ENCODE measurements around the gene REPS2. TPM values are rescaled to one million over a fixed set of nuclear protein-coding genes. Genes with fewer than 3 reads are reported as not detected.

REPS2 gene
- polyA plus RNA-seq, 6 donors from 2014 or later, result 1.2 to 3.2 (median 2.2) TPM; not detected in 1

- Mint-ChIP-seq H3K36me3 (no peaks in the 10 kb centered on the region), H3K27me3 (no peaks in the 10 kb centered on the region), H3K27ac (peak overlapping the region in 1 of 6 donors; percentile 2), H3K9me3 (peaks cover 0 to 5% (median 2%) of the 10 kb centered on the region in 7 donors), H3K4me1 (peaks cover 0 to 17% (median 1%) of the 10 kb centered on the region in 3 donors), H3K4me3 (no peak overlapping the region)
- ATAC-seq (ENCODE audit: low read depth in 2 of 2) (no peak), DNase-seq (no peak)
These were observed 25.2 kb downstream of the REPS2 start for GRCh38 chrX:16971694-16972093.

DNA sequence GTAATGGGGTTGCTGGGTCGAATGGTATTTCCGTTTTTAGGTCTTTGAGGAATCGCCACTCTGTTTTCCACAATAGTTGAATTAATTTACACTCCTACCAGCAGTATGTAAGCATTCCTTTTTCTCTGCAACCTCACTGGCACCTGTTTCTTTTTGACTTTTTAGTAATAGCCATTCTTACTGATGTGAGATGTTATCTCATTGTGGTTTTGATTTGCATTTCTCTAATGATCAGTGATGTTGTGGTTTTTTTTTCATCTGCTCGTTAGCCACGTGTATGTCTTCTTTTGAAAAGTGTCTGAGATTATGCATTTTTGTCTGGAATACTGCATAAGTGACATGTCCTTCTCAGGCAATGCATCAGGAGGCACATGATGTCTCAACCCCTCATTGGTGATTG lies 28.8 kb downstream of the REPS2 start:
- Mint-ChIP-seq H3K9me3 (peaks cover 0 to 5% (median 2%) of the 10 kb centered on the region in 7 donors), H3K4me3 (no peak overlapping the region), H3K27me3 (no peaks in the 10 kb centered on the region), H3K4me1 (peaks cover 0 to 17% (median 5%) of the 10 kb centered on the region in 3 donors), H3K36me3 (no peaks in the 10 kb centered on the region), H3K27ac (no peak overlapping the region)
- DNase-seq, result no peak
- ATAC-seq (ENCODE audit: low read depth in 2 of 2), result no peak

DNA sequence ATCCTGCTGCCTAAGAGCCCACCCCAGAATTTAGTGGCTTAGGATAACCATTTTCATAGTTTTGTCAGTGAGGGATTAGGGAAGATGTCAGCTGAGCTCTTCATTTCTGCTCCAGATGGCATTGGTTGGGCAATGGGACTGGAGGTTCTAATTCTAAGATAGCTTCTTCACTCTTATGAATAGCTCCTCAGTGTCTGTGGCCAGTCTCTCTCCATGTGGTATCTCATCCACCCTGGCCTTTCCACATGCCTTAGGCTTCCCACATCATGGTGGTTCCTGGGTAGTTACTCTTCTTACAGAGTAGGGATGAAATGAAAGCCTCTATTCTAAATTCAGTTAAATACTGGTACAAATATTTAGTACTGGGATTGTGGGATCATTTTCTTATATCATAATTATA lies 31.3 kb downstream of the REPS2 start:
- Mint-ChIP-seq H3K9me3 (peaks cover 0 to 7% (median 4%) of the 10 kb centered on the region in 7 donors), H3K4me1 (peaks cover 0 to 5% (median 3%) of the 10 kb centered on the region in 3 donors), H3K27me3 (no peaks in the 10 kb centered on the region), H3K36me3 (no peaks in the 10 kb centered on the region), H3K27ac (no peak overlapping the region), H3K4me3 (no peak overlapping the region)
- ATAC-seq (ENCODE audit: low read depth in 2 of 2), result no peak
- no peak for DNase-seq

DNA sequence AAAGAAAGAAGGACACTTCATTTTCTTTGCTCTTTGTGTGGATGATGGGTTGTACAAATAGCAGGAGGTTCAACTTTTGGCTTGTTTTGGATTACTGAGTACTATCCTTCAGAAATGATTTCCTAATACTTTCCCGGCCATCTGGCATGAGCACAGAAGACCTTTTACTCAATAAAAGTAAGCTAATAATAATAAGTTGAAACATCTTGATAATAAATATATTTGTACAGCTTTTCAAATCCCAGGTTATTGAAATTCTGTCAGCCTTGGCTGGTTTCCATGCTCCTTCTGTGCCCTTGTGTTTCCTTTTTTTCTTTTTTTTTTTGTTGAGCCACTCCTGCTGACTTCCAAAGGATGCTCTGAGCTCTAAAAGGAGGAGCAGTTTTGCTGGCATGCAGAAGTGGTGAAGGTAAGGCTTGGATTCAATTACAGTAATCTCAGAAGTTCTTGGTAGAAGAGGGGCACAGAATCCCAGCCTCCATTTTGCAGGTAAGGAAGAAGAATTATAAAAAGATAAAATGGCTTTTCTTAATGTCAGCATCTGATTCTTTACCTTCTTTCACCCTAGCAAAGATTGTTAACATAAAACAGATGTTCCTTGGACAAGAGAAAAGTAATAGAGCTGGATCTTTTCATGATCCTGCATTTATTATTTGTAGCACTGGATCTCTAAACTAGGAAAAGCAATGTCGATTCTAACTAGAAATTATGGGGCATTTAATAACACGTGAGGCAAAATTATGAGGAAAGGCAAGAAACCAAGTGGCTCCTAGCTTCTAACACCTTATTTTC lies 31.9 kb downstream of the REPS2 start:
- DNase-seq (no peak), ATAC-seq (ENCODE audit: low read depth in 2 of 2) (no peak)
- Mint-ChIP-seq H3K27ac (peak overlapping the region in 1 of 6 donors; percentile 25), H3K27me3 (no peaks in the 10 kb centered on the region), H3K4me1 (peaks cover 0 to 5% (median 3%) of the 10 kb centered on the region in 3 donors), H3K9me3 (peaks cover 0 to 7% (median 4%) of the 10 kb centered on the region in 7 donors), H3K36me3 (no peaks in the 10 kb centered on the region), H3K4me3 (no peak overlapping the region)

- peaks cover 0 to 8% (median 4%) of the 10 kb centered on the region in 7 donors for H3K9me3 Mint-ChIP-seq
- peaks cover 0 to 5% (median 3%) of the 10 kb centered on the region in 3 donors for H3K4me1 Mint-ChIP-seq
- H3K27me3 Mint-ChIP-seq, result no peaks in the 10 kb centered on the region
- DNase-seq (no peak), ATAC-seq (ENCODE audit: low read depth in 2 of 2) (no peak)
- H3K36me3 Mint-ChIP-seq, result no peaks in the 10 kb centered on the region
- no peak overlapping the region for H3K27ac Mint-ChIP-seq
- H3K4me3 Mint-ChIP-seq, result no peak overlapping the region
These were observed 32.8 kb downstream of the REPS2 start for GRCh38 chrX:16979226-16979625.

GRCh38 chrX:16981209-16981608 lies 34.8 kb downstream of the REPS2 start:
- Mint-ChIP-seq H3K9me3 (peaks cover 0 to 9% (median 2%) of the 10 kb centered on the region in 7 donors), H3K4me1 (peaks cover 0 to 3% (median 0%) of the 10 kb centered on the region in 3 donors)

DNA sequence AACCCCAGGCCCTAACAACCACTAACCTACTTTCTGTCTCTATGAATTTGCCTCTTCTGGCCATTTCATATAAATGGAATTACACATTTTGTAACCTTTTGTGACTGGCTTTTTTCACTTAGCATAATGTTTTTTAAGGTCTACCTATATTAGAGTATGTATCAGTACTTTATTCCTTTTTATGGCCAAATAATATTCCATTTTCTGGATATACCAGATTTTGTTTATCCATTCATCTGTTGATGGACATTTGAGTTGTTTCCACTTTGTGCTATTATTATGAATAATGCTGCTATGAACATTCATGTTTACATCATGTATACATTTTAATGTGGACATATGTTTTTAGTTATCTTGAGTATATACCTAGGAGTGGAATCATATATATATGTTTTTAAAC lies 35.5 kb downstream of the REPS2 start:
- peaks cover 0 to 3% (median 0%) of the 10 kb centered on the region in 3 donors for H3K4me1 Mint-ChIP-seq
- H3K4me3 Mint-ChIP-seq, result no peak overlapping the region
- H3K27ac Mint-ChIP-seq, result peak overlapping the region in 1 of 6 donors; percentile 16
- peaks cover 0 to 5% (median 0%) of the 10 kb centered on the region in 3 donors for H3K27me3 Mint-ChIP-seq
- H3K9me3 Mint-ChIP-seq, result peaks cover 0 to 9% (median 2%) of the 10 kb centered on the region in 7 donors
- H3K36me3 Mint-ChIP-seq, result no peaks in the 10 kb centered on the region
- ATAC-seq (ENCODE audit: low read depth in 2 of 2) (no peak), DNase-seq (no peak)

More at GRCh38 chrX:16981209-16981608, 34.8 kb downstream of the REPS2 start:
- Mint-ChIP-seq H3K36me3 (no peaks in the 10 kb centered on the region), H3K4me3 (no peak overlapping the region), H3K27ac (no peak overlapping the region), H3K27me3 (peaks cover 0 to 5% (median 0%) of the 10 kb centered on the region in 3 donors)
- DNase-seq (no peak), ATAC-seq (ENCODE audit: low read depth in 2 of 2) (no peak)

- ATAC-seq (ENCODE audit: low read depth in 2 of 2) (no peak), DNase-seq (no peak)
- no peaks in the 10 kb centered on the region for H3K36me3 Mint-ChIP-seq
These were observed 36.6 kb downstream of the REPS2 start for GRCh38 chrX:16983051-16983450.

GRCh38 chrX:16985286-16985685 lies 38.8 kb downstream of the REPS2 start:
- no peak for DNase-seq
- Mint-ChIP-seq H3K36me3 (peaks cover 0 to 4% of the 10 kb centered on the region in 2 donors), H3K9me3 (peaks cover 0 to 15% (median 8%) of the 10 kb centered on the region in 7 donors), H3K4me3 (no peak overlapping the region), H3K27me3 (peaks cover 0 to 5% (median 0%) of the 10 kb centered on the region in 3 donors), H3K27ac (no peak overlapping the region), H3K4me1 (no peaks in the 10 kb centered on the region)
- no peak for ATAC-seq (ENCODE audit: low read depth in 2 of 2)

More at GRCh38 chrX:16983051-16983450, 36.6 kb downstream of the REPS2 start:
- no peaks in the 10 kb centered on the region for H3K4me1 Mint-ChIP-seq
- H3K27me3 Mint-ChIP-seq, result peaks cover 0 to 5% (median 0%) of the 10 kb centered on the region in 3 donors
- H3K9me3 Mint-ChIP-seq, result peaks cover 0 to 12% (median 5%) of the 10 kb centered on the region in 7 donors
- no peak overlapping the region for H3K27ac Mint-ChIP-seq
- no peak overlapping the region for H3K4me3 Mint-ChIP-seq

DNA sequence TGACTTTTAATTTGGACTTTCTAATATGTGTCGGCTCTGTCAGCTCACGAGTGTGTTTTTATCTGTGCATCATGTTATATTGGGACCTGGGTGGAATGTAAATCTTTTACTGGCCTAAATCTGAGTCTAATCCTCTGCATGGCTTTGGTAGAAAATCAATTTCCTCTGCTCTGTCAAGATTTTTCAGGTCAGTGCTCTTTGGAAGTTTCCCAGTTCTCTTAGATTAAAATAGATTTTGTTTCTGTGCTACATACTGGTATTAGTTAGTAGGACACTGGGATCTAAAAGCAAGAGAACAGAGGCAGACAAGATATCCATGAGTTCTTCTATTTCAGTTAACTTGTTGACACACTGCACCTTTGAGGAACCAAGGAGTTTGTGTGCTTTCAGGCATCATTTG lies 39.7 kb downstream of the REPS2 start:
- Mint-ChIP-seq H3K4me3 (no peak overlapping the region), H3K36me3 (peaks cover 0 to 4% of the 10 kb centered on the region in 2 donors), H3K4me1 (no peaks in the 10 kb centered on the region), H3K27me3 (peaks cover 0 to 5% (median 0%) of the 10 kb centered on the region in 3 donors), H3K27ac (no peak overlapping the region), H3K9me3 (peaks cover 0 to 15% (median 8%) of the 10 kb centered on the region in 7 donors)
- DNase-seq (no peak), ATAC-seq (ENCODE audit: low read depth in 2 of 2) (no peak)

DNA sequence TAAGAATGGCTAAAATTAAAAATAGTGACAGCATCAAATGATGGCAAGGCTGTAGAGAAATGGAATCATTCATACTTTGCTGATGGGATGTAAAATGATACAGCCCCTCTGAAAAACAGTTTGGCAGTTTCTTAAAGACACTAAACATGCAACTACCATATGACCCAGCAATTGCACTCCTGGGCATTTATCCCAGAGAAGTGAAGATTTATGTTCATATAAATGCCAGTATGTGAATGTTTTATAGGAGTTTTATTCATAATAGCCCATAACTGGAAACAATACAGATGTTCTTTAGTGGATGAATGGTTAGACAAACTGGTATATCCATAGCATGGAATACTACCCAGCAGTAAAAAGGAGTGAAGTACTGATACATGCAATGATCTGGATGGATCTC lies 43.3 kb downstream of the REPS2 start:
- no peak for DNase-seq
- Mint-ChIP-seq H3K27me3 (peaks cover 0 to 5% (median 0%) of the 10 kb centered on the region in 3 donors), H3K9me3 (peaks cover 0 to 9% (median 0%) of the 10 kb centered on the region in 7 donors), H3K4me1 (no peaks in the 10 kb centered on the region), H3K36me3 (peaks cover 0 to 4% of the 10 kb centered on the region in 2 donors), H3K27ac (no peak overlapping the region), H3K4me3 (no peak overlapping the region)
- no peak for ATAC-seq (ENCODE audit: low read depth in 2 of 2)

- H3K4me3 Mint-ChIP-seq, result no peak overlapping the region
- H3K36me3 Mint-ChIP-seq, result peaks cover 0 to 4% of the 10 kb centered on the region in 2 donors
- peaks cover 0 to 2% (median 0%) of the 10 kb centered on the region in 3 donors for H3K4me1 Mint-ChIP-seq
- peaks cover 0 to 9% (median 2%) of the 10 kb centered on the region in 7 donors for H3K9me3 Mint-ChIP-seq
- peaks cover 0 to 4% (median 0%) of the 10 kb centered on the region in 3 donors for H3K27me3 Mint-ChIP-seq
- no peak for DNase-seq
- H3K27ac Mint-ChIP-seq, result no peak overlapping the region
- no peak for ATAC-seq (ENCODE audit: low read depth in 2 of 2)
These were observed 44.4 kb downstream of the REPS2 start for GRCh38 chrX:16990839-16991238.

- peaks cover 0 to 8% (median 4%) of the 10 kb centered on the region in 7 donors for H3K9me3 Mint-ChIP-seq
- H3K27ac Mint-ChIP-seq, result no peak overlapping the region
- peaks cover 0 to 8% (median 0%) of the 10 kb centered on the region in 3 donors for H3K27me3 Mint-ChIP-seq
- no peak overlapping the region for H3K4me3 Mint-ChIP-seq
- H3K4me1 Mint-ChIP-seq, result peaks cover 0 to 5% (median 0%) of the 10 kb centered on the region in 3 donors
- DNase-seq (no peak), ATAC-seq (ENCODE audit: low read depth in 2 of 2) (no peak)
- peaks cover 0 to 4% of the 10 kb centered on the region in 2 donors for H3K36me3 Mint-ChIP-seq
These were observed 46.0 kb downstream of the REPS2 start for GRCh38 chrX:16992445-16992844.

DNA sequence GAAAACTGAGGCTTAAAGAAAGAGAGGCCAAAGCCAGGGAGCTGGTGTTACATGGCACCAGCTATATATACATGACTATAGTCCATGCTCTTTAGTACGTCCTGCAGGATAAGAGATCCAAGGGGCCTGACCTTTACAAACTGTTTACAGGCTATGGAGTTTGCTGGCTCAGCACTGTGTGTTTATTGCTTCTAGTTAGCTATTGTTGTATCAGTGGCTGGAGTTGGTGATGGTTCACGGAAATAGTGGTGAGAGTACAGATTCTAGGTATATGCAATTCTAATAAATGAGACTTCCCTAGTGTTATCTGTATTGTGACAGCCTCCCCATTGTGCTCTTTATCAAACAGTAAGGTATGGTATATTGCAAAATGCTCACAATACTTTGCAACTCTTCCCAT lies 46.5 kb downstream of the REPS2 start:
- ATAC-seq (ENCODE audit: low read depth in 2 of 2), result no peak
- no peak overlapping the region for H3K27ac Mint-ChIP-seq
- H3K27me3 Mint-ChIP-seq, result peaks cover 0 to 8% (median 0%) of the 10 kb centered on the region in 3 donors
- H3K9me3 Mint-ChIP-seq, result peaks cover 0 to 4% (median 3%) of the 10 kb centered on the region in 7 donors
- peaks cover 0 to 5% (median 0%) of the 10 kb centered on the region in 3 donors for H3K4me1 Mint-ChIP-seq
- H3K36me3 Mint-ChIP-seq, result peaks cover 0 to 4% of the 10 kb centered on the region in 2 donors
- no peak overlapping the region for H3K4me3 Mint-ChIP-seq
- DNase-seq, result no peak
